Measurements from ENCODE around the gene KL.

- TF ChIP-seq CTCF (IDR thresholded peaks at IDR 0.05), result no peak
- no peak for TF ChIP-seq E2F4 (CRISPR knock-in tag; IDR thresholded peaks at IDR 0.05; ENCODE audit: borderline replicate concordance, low read depth)
- no peak for TF ChIP-seq E2F5 (CRISPR knock-in tag; IDR thresholded peaks at IDR 0.05)
Measured at GRCh38 chr13:33051632-33052031, 35.4 kb downstream of the KL start.
